Measurements from ENCODE around the gene LCTL.

- TF ChIP-seq, protein P1, sequence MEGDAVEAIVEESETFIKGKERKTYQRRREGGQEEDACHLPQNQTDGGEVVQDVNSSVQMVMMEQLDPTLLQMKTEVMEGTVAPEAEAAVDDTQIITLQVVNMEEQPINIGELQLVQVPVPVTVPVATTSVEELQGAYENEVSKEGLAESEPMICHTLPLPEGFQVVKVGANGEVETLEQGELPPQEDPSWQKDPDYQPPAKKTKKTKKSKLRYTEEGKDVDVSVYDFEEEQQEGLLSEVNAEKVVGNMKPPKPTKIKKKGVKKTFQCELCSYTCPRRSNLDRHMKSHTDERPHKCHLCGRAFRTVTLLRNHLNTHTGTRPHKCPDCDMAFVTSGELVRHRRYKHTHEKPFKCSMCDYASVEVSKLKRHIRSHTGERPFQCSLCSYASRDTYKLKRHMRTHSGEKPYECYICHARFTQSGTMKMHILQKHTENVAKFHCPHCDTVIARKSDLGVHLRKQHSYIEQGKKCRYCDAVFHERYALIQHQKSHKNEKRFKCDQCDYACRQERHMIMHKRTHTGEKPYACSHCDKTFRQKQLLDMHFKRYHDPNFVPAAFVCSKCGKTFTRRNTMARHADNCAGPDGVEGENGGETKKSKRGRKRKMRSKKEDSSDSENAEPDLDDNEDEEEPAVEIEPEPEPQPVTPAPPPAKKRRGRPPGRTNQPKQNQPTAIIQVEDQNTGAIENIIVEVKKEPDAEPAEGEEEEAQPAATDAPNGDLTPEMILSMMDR (IDR thresholded peaks at IDR 0.05): no peak
- no peak for TF ChIP-seq POLR2A (IDR thresholded peaks at IDR 0.05)
These were observed 48.7 kb upstream of the LCTL start for GRCh38 chr15:66614456-66614855.

All from testis (tissue), 2 donors.